SK-N-SH (cell line): ENCODE data around the gene XRN2. TPM values are rescaled to one million over a fixed set of nuclear protein-coding genes. Genes with fewer than 3 reads are reported as not detected.

Source experiments
- CTCF ChIA-PET: fragments of 300-600, 350-600 bp; formaldehyde crosslinking; extraction: SDS; loops from one replicate; lab custom pipeline; 2021; lab: Yijun Ruan, JAX
- POLR2A ChIA-PET: fragments of 350-600 bp; sonication (Branson Sonifier 250); formaldehyde crosslinking; extraction: SDS; loops from one replicate; lab custom pipeline; 2020; ENCODE audit warnings: antibody characterized with exemption, inconsistent platforms; lab: Yijun Ruan, JAX
- DNase-seq: peaks from one replicate; pipeline ENCODE4 v3.0.0; 2012
- H2AFZ ChIP-seq: fragments of 200-600 bp; sonication (generic); 2 replicates; pipeline ENCODE4 v1.8.1; 2016; ENCODE audit warnings: antibody characterized with exemption, mild to moderate bottlenecking, low read depth
- H3F3A ChIP-seq: fragments of 200-600 bp; sonication (generic); replicated peaks from 2 replicates; pipeline ENCODE3; 2016; ENCODE audit warnings: antibody characterized with exemption, mild to moderate bottlenecking; ENCODE audit not compliant: insufficient read depth
- H3K27ac ChIP-seq, 2 experiments: fragments of 200-500 bp in 1 of 2; fragments of 200-600 bp in 1 of 2; sonication (Bioruptor generic) in 1 of 2; sonication (generic), shearing (Covaris generic) in 1 of 2; 2 replicates each; pipeline versions ENCODE4 v1.5.1 to v1.6.1; 2014 to 2016; ENCODE audit warnings: low read depth in 2 of 2, inconsistent platforms in 1 of 2, low read length in 1 of 2, mild to moderate bottlenecking in 1 of 2, mixed read lengths in 1 of 2
- H3K27me3 ChIP-seq: fragments of 200-600 bp; sonication (generic), shearing (Covaris generic); 2 replicates; pipeline ENCODE4 v1.6.1; 2016; ENCODE audit warnings: mixed run types; ENCODE audit not compliant: insufficient read depth
- H3K36me3 ChIP-seq, 2 experiments: fragments of 200-500 bp in 1 of 2; fragments of 200-600 bp in 1 of 2; sonication (Bioruptor generic) in 1 of 2; sonication (generic) in 1 of 2; replicated peaks in 1 of 2; 2 replicates each; pipeline versions ENCODE3 to v1.5.1; 2014 to 2016; ENCODE audit warnings: low read length in 1 of 2, mild to moderate bottlenecking in 1 of 2; ENCODE audit not compliant: insufficient read depth in 2 of 2, control insufficient read depth in 1 of 2
- H3K4me1 ChIP-seq, 2 experiments: fragments of 200-500 bp in 1 of 2; fragments of 200-600 bp in 1 of 2; sonication (Bioruptor generic) in 1 of 2; sonication (generic), shearing (Covaris generic) in 1 of 2; 2 replicates each; pipeline versions ENCODE4 v1.5.1 to v1.6.1; 2014 to 2016; ENCODE audit warnings: low read depth in 1 of 2, low read length in 1 of 2, mixed run types in 1 of 2; ENCODE audit not compliant: insufficient read depth in 2 of 2, control insufficient read depth in 1 of 2
- H3K4me2 ChIP-seq: fragments of 200-600 bp; sonication (generic), shearing (Covaris generic); 2 replicates; pipeline ENCODE4 v1.6.1; 2017; ENCODE audit warnings: mixed run types
- H3K4me3 ChIP-seq, 2 experiments: fragments of 200-500 bp in 1 of 2; fragments of 200-600 bp in 1 of 2; sonication (Bioruptor generic) in 1 of 2; sonication (generic), shearing (Covaris generic) in 1 of 2; 2 replicates each; pipeline versions ENCODE4 v1.5.1 to v1.8.1; 2014 to 2016; ENCODE audit warnings: low read depth in 2 of 2, inconsistent platforms in 1 of 2, low read length in 1 of 2, mild to moderate bottlenecking in 1 of 2, mixed read lengths in 1 of 2, moderate library complexity in 1 of 2
- H3K79me2 ChIP-seq: fragments of 200-600 bp; sonication (generic); 2 replicates; pipeline ENCODE4 v1.8.1; 2017; ENCODE audit warnings: mild to moderate bottlenecking; ENCODE audit not compliant: insufficient read depth
- H3K9ac ChIP-seq: fragments of 200-600 bp; sonication (generic); 2 replicates; pipeline ENCODE4 v1.6.1; 2017; ENCODE audit warnings: mixed run types
- H3K9me2 ChIP-seq: fragments of 200-600 bp; sonication (generic); 2 replicates; pipeline ENCODE4 v1.6.1; 2017; ENCODE audit warnings: mixed run types
- H3K9me3 ChIP-seq: fragments of 200-600 bp; sonication (generic); 2 replicates; pipeline ENCODE4 v1.6.1; 2017; ENCODE audit warnings: mixed run types, mild to moderate bottlenecking, moderate library complexity
- H4K20me1 ChIP-seq: fragments of 200-600 bp; sonication (generic); 2 replicates; pipeline ENCODE4 v1.6.1; 2017; ENCODE audit warnings: mild to moderate bottlenecking, mixed run types; ENCODE audit not compliant: insufficient read depth
- CHD2 ChIP-seq: fragments of 150-350 bp; IDR thresholded peaks from 2 replicates; pipeline ENCODE4 v1.6.1; 2018; ENCODE audit warnings: low read length; ENCODE audit not compliant: partially characterized antibody
- ELF1 ChIP-seq: IDR thresholded peaks from 2 replicates; pipeline ENCODE4 v1.4.0; 2012
- FOSL2 ChIP-seq: IDR thresholded peaks from 2 replicates; pipeline ENCODE4 v1.4.0; 2012; ENCODE audit warnings: low read depth, mild to moderate bottlenecking, moderate library complexity, borderline replicate concordance
- FOXM1 ChIP-seq: IDR thresholded peaks from 2 replicates; pipeline ENCODE4 v1.4.0; 2012; ENCODE audit warnings: low read depth, mild to moderate bottlenecking
- GABPA ChIP-seq: IDR thresholded peaks from 2 replicates; pipeline ENCODE4 v1.4.0; 2012; ENCODE audit warnings: low read depth, mild to moderate bottlenecking
- GATA2 ChIP-seq: sonication (generic); formaldehyde crosslinking; IDR thresholded peaks from 2 replicates; pipeline ENCODE4 v1.5.0; 2020; ENCODE audit warnings: mild to moderate bottlenecking, missing genetic modification reagents
- JUND ChIP-seq: IDR thresholded peaks from 2 replicates; pipeline ENCODE4 v1.4.0; 2012
- MEF2A ChIP-seq: IDR thresholded peaks from 2 replicates; pipeline ENCODE4 v1.4.0; 2012; ENCODE audit warnings: low read depth, borderline replicate concordance
- MXI1 ChIP-seq: IDR thresholded peaks from 2 replicates; pipeline ENCODE4 v1.6.1; 2012; ENCODE audit warnings: mild to moderate bottlenecking, low read depth, low read length, improper control_type of control experiment
- NFIC ChIP-seq: IDR thresholded peaks from 2 replicates; pipeline ENCODE4 v1.4.0; 2012; ENCODE audit warnings: borderline replicate concordance
- NRF1 ChIP-seq: IDR thresholded peaks from 2 replicates; pipeline ENCODE4 v1.6.1; 2012; ENCODE audit warnings: low read depth, mild to moderate bottlenecking, low read length
- RAD21 ChIP-seq: IDR thresholded peaks from 2 replicates; pipeline ENCODE4 v1.6.1; 2012; ENCODE audit warnings: mild to moderate bottlenecking, low read length
- RFX5 ChIP-seq: IDR thresholded peaks from 2 replicates; pipeline ENCODE4 v1.6.1; 2012; ENCODE audit warnings: mild to moderate bottlenecking, improper control_type of control experiment, low read length
- RXRA ChIP-seq: IDR thresholded peaks from 2 replicates; pipeline ENCODE4 v1.4.0; 2012; ENCODE audit warnings: low read depth, mild to moderate bottlenecking, borderline replicate concordance
- SIN3A ChIP-seq: IDR thresholded peaks from 2 replicates; pipeline ENCODE4 v1.6.1; 2012; ENCODE audit warnings: low read depth, mild to moderate bottlenecking, low read length, moderate library complexity, borderline replicate concordance
- SMC3 ChIP-seq: IDR thresholded peaks from 2 replicates; pipeline ENCODE4 v1.6.1; 2012; ENCODE audit warnings: low read depth, low read length, improper control_type of control experiment
- TAF1 ChIP-seq: IDR thresholded peaks from 2 replicates; pipeline ENCODE4 v1.6.1; 2012; ENCODE audit warnings: low read depth, mild to moderate bottlenecking, low read length, moderate library complexity, borderline replicate concordance
- TEAD4 ChIP-seq: IDR thresholded peaks from 2 replicates; pipeline ENCODE4 v1.4.0; 2012; ENCODE audit warnings: mild to moderate bottlenecking, borderline replicate concordance; ENCODE audit not compliant: insufficient read depth
- YY1 ChIP-seq: IDR thresholded peaks from 2 replicates; pipeline ENCODE4 v1.4.0; 2012; ENCODE audit warnings: low read depth, mild to moderate bottlenecking
- WGBS: methylation state at CpG from one replicate; pipeline ENCODE4 v1.1.6; 2017; ENCODE audit warnings: low lambda C conversion rate; 5-methylcytosine and 5-hydroxymethylcytosine counted together
- polyA plus RNA-seq, 3 experiments: library from polyadenylated mRNA; depleted of rRNA; stranded (reverse); fragments of >200 nt; gene quantifications; 2 replicates each; pipeline ENCODE4 v1.2.3, GENCODE V29; 2012
- TF ChIP-seq, protein P1 (sequence below): IDR thresholded peaks from 2 replicates; pipeline ENCODE4; 2012
- TF ChIP-seq, protein P2 (sequence below): IDR thresholded peaks from 2 replicates; pipeline ENCODE4 v1.4.0; 2012; ENCODE audit warnings: low read depth
- TF ChIP-seq, protein P3 (sequence below): fragments of 200-600 bp; sonication (generic); IDR thresholded peaks from 2 replicates; pipeline ENCODE4 v1.6.1; 2017; ENCODE audit warnings: antibody characterized with exemption, mild to moderate bottlenecking, moderate library complexity

XRN2 gene
- polyA plus RNA-seq, 1 of the 3 experiments (the other 2 are of a cell fraction), result 44.5 TPM

DNA sequence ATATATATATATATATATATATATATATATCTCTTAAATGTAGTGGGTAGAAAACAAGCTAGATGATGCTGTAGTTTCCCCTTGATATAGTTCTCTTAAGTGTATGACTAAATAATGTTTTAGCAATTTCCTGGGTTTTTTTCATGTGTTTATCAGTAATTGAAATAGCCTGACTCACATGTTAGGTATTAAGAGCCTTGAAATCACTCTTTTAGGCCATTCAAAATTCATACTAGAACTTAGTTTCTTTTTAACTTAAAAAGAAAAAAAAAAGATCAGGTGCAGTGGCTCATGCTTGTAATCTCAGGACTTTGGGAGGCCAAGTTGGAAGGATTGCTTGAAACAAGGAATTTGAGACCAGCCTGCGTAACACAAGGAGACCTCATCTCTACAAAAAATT lies 50.1 kb downstream of the XRN2 start:
- peaks cover 11% of the 10 kb centered on the region for H3F3A ChIP-seq
- no peak overlapping the region for H2AFZ ChIP-seq
- no peaks in the 10 kb centered on the region for H3K27me3 ChIP-seq
- DNase-seq, result no peak
- H3K9ac ChIP-seq, result no peak overlapping the region
- no peaks in the 10 kb centered on the region; the same call in 1 of the 2 replicates for H3K79me2 ChIP-seq
- no peak overlapping the region for H3K4me3 ChIP-seq
- no peak for TF ChIP-seq TEAD4
- no peak for TF ChIP-seq FOSL2
- TF ChIP-seq SIN3A, result no peak
- no peak for TF ChIP-seq FOXM1
- no peak for TF ChIP-seq CHD2
- TF ChIP-seq, all 33 proteins: peak for 0
- POLR2A ChIA-PET, result interaction anchor here (1.0 kb wide), 1 partner anchor 51 kb away, joined by 3 read pairs; the partner anchor contains the start of gene XRN2
- CTCF ChIA-PET, result interaction anchor here (0.7 to 1.4 kb wide), 5 partner anchors 9 to 247 kb away, joined by 3 to 4 read pairs (median 3); partner anchors contain the start of gene LINC00237
- WGBS, result 100% methylated on average over 1 of the region's 1 CpG
- Histone ChIP-seq H3K9me3 (no peaks in the 10 kb centered on the region), H3K4me1 (no peaks in the 10 kb centered on the region), H3K27ac (no peak overlapping the region), H3K9me2 (no peaks in the 10 kb centered on the region), H3K36me3 (peaks cover 58 to 77% of the 10 kb centered on the region in 2 experiments), H4K20me1 (0 out of 2 replicates have a peak, but pooled peaks cover 7% of the 10 kb centered on the region), H3K4me2 (no peak overlapping the region)

DNA sequence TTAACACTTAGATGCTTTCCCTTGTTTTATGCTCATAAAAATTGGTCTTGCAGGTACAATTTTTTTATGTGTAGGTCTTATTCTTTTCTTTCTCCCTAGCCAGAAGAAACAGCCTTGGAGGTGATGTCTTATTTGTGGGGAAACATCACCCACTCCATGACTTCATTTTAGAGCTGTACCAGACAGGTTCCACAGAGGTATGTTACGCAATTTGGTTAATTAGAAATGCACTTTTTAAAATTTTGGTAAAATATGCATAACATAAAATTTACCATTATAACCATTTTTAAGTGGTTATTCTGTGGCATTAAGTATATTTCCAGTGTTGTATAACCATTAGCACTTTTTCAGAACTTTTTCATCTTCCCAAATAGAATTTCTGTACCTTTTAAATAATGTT lies 52.9 kb downstream of the XRN2 start:
- CTCF ChIA-PET, result no interaction called here
- WGBS, result 75% methylated on average over 1 of the region's 1 CpG

More for the DNA sequence above, 52.9 kb downstream of the XRN2 start:
- Histone ChIP-seq H3K4me1 (peaks cover 0 to 5% of the 10 kb centered on the region in 2 experiments; a peak in 1 of 4 replicates), H4K20me1 (0 out of 2 replicates have a peak, but pooled peaks cover 7% of the 10 kb centered on the region)
- TF ChIP-seq RFX5 (no peak), SIN3A (no peak), SMC3 (no peak), RAD21 (no peak), YY1 (no peak), NRF1 (no peak), NFIC (no peak), JUND (no peak), RXRA (no peak), FOSL2 (no peak), GABPA (no peak), TAF1 (no peak), MEF2A (no peak), TEAD4 (no peak), ELF1 (no peak), GATA2 (CRISPR knock-in tag) (no peak), MXI1 (no peak)
- TF ChIP-seq, protein P1, sequence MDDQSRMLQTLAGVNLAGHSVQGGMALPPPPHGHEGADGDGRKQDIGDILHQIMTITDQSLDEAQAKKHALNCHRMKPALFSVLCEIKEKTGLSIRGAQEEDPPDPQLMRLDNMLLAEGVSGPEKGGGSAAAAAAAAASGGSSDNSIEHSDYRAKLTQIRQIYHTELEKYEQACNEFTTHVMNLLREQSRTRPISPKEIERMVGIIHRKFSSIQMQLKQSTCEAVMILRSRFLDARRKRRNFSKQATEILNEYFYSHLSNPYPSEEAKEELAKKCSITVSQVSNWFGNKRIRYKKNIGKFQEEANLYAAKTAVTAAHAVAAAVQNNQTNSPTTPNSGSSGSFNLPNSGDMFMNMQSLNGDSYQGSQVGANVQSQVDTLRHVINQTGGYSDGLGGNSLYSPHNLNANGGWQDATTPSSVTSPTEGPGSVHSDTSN, result no peak
- TF ChIP-seq, protein P2, sequence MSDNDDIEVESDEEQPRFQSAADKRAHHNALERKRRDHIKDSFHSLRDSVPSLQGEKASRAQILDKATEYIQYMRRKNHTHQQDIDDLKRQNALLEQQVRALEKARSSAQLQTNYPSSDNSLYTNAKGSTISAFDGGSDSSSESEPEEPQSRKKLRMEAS, result no peak
- TF ChIP-seq, protein P3, sequence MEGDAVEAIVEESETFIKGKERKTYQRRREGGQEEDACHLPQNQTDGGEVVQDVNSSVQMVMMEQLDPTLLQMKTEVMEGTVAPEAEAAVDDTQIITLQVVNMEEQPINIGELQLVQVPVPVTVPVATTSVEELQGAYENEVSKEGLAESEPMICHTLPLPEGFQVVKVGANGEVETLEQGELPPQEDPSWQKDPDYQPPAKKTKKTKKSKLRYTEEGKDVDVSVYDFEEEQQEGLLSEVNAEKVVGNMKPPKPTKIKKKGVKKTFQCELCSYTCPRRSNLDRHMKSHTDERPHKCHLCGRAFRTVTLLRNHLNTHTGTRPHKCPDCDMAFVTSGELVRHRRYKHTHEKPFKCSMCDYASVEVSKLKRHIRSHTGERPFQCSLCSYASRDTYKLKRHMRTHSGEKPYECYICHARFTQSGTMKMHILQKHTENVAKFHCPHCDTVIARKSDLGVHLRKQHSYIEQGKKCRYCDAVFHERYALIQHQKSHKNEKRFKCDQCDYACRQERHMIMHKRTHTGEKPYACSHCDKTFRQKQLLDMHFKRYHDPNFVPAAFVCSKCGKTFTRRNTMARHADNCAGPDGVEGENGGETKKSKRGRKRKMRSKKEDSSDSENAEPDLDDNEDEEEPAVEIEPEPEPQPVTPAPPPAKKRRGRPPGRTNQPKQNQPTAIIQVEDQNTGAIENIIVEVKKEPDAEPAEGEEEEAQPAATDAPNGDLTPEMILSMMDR, result no peak
- TF ChIP-seq, all 33 proteins: peak for 0
- Histone ChIP-seq H3K4me2 (no peak overlapping the region), H3K9me2 (no peaks in the 10 kb centered on the region), H3K36me3 (peaks cover 63 to 75% of the 10 kb centered on the region in 2 experiments), H2AFZ (no peak overlapping the region), H3F3A (peaks cover 10% of the 10 kb centered on the region), H3K27ac (no peak overlapping the region), H3K9me3 (no peaks in the 10 kb centered on the region), H3K79me2 (peaks cover 7% of the 10 kb centered on the region), H3K27me3 (no peaks in the 10 kb centered on the region), H3K4me3 (no peak overlapping the region), H3K9ac (no peak overlapping the region)
- no peak for DNase-seq
- POLR2A ChIA-PET, result no interaction called here
